SK-N-SH treated with all-trans-retinoic acid at 6 μM for 48 hours (cell line): ENCODE results near the gene RAB3B.

Experiments
- ATAC-seq: fragments of 200-7000 bp; cut with Tn5 transposase; 3 replicates; pipeline ENCODE4 v1.9.1; 2020; ENCODE audit warnings: mild to moderate bottlenecking, moderate library complexity
- ARNTL ChIP-seq: fragments of 450-650 bp; formaldehyde crosslinking; IDR thresholded peaks from 2 replicates; pipeline ENCODE4 v1.5.0; 2020; ENCODE audit warnings: low read depth, mild to moderate bottlenecking, moderate library complexity, borderline replicate concordance
- CSDC2 ChIP-seq: fragments of 250-450 bp; sonication (Bioruptor Pico); IDR thresholded peaks from 2 replicates; pipeline ENCODE4 v1.5.0; 2020; ENCODE audit warnings: mild to moderate bottlenecking, moderate library complexity
- GLIS3 ChIP-seq: fragments of 250-450 bp; sonication (Bioruptor Pico); IDR thresholded peaks from 2 replicates; pipeline ENCODE4 v1.5.0; 2020; ENCODE audit warnings: mild to moderate bottlenecking, moderate library complexity
- PPARA ChIP-seq: fragments of 250-450 bp; sonication (Bioruptor Pico); IDR thresholded peaks from 2 replicates; pipeline ENCODE4 v1.5.0; 2020; ENCODE audit warnings: mild to moderate bottlenecking, borderline replicate concordance
- SNAI2 ChIP-seq: fragments of 250-450 bp; sonication (Bioruptor Pico); IDR thresholded peaks from 2 replicates; pipeline ENCODE4 v1.5.0; 2020; ENCODE audit warnings: mild to moderate bottlenecking, moderate library complexity
- TCF4 ChIP-seq: fragments of 250-450 bp; sonication (Bioruptor Pico); IDR thresholded peaks from 2 replicates; pipeline ENCODE4 v1.8.0; 2021; ENCODE audit warnings: mild to moderate bottlenecking, moderate library complexity, borderline replicate concordance
- ZC3H10 ChIP-seq: fragments of 250-450 bp; sonication (Bioruptor Pico); IDR thresholded peaks from 2 replicates; pipeline ENCODE4 v1.5.1; 2021; ENCODE audit warnings: mild to moderate bottlenecking, moderate library complexity
- ZFP3 ChIP-seq: fragments of 250-450 bp; sonication (Bioruptor Pico); IDR thresholded peaks from 2 replicates; pipeline ENCODE4 v1.5.0; 2020; ENCODE audit warnings: mild to moderate bottlenecking, moderate library complexity
- ZNF565 ChIP-seq: fragments of 450-650 bp; formaldehyde crosslinking; conservative IDR thresholded peaks from 2 replicates; pipeline ENCODE4 v1.5.0; 2020; ENCODE audit warnings: low read depth, mild to moderate bottlenecking, moderate library complexity
- ZNF70 ChIP-seq: fragments of 450-650 bp; formaldehyde crosslinking; IDR thresholded peaks from 2 replicates; pipeline ENCODE4 v1.5.0; 2020; ENCODE audit warnings: mild to moderate bottlenecking, moderate library complexity
- ZNF8 ChIP-seq: fragments of 450-650 bp; formaldehyde crosslinking; IDR thresholded peaks from 2 replicates; pipeline ENCODE4 v1.5.0; 2020; ENCODE audit warnings: mild to moderate bottlenecking, moderate library complexity
- TF ChIP-seq, protein P1 (sequence below): fragments of 250-450 bp; sonication (Bioruptor Pico); IDR thresholded peaks from 2 replicates; pipeline ENCODE4 v1.8.0; 2020; ENCODE audit warnings: mild to moderate bottlenecking, moderate library complexity, borderline replicate concordance
- TF ChIP-seq, protein P2 (sequence below): fragments of 250-450 bp; sonication (Bioruptor Pico); IDR thresholded peaks from 2 replicates; pipeline ENCODE4 v1.5.0; 2020; ENCODE audit warnings: mild to moderate bottlenecking, moderate library complexity
- TF ChIP-seq, protein P3 (sequence below): fragments of 250-450 bp; sonication (Bioruptor Pico); IDR thresholded peaks from 2 replicates; pipeline ENCODE4 v1.5.1; 2021; ENCODE audit warnings: mild to moderate bottlenecking, moderate library complexity
- TF ChIP-seq, protein P4 (sequence below): fragments of 250-450 bp; sonication (Bioruptor Pico); IDR thresholded peaks from 2 replicates; pipeline ENCODE4 v1.5.1; 2020; ENCODE audit warnings: low read depth, mild to moderate bottlenecking, moderate library complexity
- TF ChIP-seq, protein P5 (sequence below): fragments of 250-450 bp; sonication (Bioruptor Pico); IDR thresholded peaks from 2 replicates; pipeline ENCODE4 v1.8.0; 2021; ENCODE audit warnings: low read depth, mild to moderate bottlenecking, moderate library complexity, borderline replicate concordance

Gene RAB3B

DNA sequence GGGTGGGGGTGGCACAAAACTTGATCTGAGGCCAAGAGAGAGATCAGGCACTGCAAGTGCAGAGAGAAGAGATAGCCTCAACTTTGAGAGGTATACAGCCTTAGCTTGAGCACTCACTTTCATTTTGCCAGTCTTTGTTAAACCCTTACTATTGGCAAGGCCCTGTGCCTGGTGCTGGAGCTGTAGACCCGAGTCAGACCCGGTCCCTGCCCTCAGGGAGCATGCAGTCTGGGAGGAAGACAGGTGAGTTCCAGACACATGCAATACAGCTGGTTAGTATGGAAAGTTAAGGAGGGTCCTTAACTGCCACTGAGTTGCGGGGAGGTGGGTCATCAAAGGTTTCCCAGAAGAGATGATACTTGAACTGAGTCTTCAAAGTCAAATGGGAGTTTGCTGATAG is 31.7 kb downstream of the RAB3B start (continued):
- TF ChIP-seq, protein P1, sequence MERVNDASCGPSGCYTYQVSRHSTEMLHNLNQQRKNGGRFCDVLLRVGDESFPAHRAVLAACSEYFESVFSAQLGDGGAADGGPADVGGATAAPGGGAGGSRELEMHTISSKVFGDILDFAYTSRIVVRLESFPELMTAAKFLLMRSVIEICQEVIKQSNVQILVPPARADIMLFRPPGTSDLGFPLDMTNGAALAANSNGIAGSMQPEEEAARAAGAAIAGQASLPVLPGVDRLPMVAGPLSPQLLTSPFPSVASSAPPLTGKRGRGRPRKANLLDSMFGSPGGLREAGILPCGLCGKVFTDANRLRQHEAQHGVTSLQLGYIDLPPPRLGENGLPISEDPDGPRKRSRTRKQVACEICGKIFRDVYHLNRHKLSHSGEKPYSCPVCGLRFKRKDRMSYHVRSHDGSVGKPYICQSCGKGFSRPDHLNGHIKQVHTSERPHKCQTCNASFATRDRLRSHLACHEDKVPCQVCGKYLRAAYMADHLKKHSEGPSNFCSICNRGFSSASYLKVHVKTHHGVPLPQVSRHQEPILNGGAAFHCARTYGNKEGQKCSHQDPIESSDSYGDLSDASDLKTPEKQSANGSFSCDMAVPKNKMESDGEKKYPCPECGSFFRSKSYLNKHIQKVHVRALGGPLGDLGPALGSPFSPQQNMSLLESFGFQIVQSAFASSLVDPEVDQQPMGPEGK (CRISPR knock-in tag), result no peak

DNA sequence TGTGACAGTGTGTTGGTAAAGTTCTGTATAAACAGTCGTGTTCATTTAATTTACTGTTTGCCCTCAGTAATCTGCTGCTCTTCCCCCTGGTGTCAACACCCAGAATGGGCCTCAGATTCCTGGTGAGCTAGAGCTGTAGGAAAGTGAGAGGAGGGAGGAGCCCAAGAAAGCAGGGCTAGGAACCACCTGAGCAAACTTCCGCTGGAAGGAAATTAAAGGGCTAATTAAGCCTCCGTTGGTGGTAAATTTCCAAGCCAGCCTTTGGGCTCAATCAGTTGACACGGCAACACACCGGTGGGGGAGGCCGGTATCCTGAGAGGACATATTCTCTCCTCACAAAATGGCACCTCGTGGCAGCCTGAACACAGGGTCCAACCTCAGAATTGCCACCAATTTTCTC is 32.9 kb downstream of the RAB3B start:
- ATAC-seq, result no peak
- TF ChIP-seq SNAI2 (no peak), GLIS3 (no peak), CSDC2 (CRISPR knock-in tag) (no peak)

DNA sequence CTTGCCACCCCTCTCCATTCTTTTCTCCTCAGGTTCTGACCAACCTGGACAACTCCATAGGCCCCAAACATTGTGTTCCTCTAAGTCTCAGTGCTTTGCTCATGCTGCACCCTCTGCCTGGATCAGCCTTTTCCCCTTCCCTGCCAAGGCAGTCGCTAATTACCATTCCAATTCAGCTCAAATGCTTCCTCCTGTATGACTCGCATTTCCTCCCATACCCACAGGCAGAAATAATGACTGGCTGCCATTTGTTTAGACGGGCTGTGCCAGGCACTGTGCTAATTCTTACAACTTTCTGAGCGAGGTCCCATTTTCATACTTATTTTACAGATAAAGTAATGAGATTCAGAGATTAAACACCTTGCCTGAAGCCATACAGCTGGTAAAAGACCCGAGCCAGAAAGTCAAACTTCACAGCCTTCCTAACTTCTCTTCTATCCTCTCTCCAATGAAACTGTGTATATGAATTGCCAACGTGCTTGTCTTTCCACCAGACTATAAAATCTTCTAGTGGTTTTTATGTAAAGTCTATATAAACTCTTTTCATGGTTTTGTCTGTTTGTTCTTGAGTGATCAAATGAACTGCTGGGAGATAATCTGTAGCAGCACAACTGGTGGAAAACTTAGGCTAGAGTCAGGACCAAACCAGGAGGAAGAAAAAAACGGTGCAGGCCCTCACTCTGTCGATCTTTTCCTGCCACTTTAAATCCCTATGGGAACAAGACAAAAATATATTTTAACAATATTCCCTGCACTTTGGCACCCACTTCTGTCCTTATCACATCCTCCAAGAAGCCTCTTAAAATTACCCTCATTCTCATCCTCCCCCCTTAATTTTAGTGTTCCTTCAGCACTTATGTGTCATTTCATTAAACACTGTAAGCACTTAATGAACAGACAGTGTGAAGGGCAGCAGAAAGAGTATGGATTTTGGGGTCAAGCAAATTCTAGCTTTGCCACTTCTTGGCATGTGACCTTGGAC is 33.7 kb downstream of the RAB3B start:
- ATAC-seq, result peak; percentile 61

More for the DNA sequence above, 33.7 kb downstream of the RAB3B start:
- no peak for TF ChIP-seq SNAI2
- TF ChIP-seq, protein P1 (CRISPR knock-in tag), result no peak
- TF ChIP-seq, protein P2, sequence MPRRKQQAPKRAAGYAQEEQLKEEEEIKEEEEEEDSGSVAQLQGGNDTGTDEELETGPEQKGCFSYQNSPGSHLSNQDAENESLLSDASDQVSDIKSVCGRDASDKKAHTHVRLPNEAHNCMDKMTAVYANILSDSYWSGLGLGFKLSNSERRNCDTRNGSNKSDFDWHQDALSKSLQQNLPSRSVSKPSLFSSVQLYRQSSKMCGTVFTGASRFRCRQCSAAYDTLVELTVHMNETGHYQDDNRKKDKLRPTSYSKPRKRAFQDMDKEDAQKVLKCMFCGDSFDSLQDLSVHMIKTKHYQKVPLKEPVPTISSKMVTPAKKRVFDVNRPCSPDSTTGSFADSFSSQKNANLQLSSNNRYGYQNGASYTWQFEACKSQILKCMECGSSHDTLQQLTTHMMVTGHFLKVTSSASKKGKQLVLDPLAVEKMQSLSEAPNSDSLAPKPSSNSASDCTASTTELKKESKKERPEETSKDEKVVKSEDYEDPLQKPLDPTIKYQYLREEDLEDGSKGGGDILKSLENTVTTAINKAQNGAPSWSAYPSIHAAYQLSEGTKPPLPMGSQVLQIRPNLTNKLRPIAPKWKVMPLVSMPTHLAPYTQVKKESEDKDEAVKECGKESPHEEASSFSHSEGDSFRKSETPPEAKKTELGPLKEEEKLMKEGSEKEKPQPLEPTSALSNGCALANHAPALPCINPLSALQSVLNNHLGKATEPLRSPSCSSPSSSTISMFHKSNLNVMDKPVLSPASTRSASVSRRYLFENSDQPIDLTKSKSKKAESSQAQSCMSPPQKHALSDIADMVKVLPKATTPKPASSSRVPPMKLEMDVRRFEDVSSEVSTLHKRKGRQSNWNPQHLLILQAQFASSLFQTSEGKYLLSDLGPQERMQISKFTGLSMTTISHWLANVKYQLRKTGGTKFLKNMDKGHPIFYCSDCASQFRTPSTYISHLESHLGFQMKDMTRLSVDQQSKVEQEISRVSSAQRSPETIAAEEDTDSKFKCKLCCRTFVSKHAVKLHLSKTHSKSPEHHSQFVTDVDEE (CRISPR knock-in tag), result no peak
- TF ChIP-seq GLIS3, result no peak
- TF ChIP-seq ZC3H10 (CRISPR knock-in tag), result no peak
- TF ChIP-seq, protein P3, sequence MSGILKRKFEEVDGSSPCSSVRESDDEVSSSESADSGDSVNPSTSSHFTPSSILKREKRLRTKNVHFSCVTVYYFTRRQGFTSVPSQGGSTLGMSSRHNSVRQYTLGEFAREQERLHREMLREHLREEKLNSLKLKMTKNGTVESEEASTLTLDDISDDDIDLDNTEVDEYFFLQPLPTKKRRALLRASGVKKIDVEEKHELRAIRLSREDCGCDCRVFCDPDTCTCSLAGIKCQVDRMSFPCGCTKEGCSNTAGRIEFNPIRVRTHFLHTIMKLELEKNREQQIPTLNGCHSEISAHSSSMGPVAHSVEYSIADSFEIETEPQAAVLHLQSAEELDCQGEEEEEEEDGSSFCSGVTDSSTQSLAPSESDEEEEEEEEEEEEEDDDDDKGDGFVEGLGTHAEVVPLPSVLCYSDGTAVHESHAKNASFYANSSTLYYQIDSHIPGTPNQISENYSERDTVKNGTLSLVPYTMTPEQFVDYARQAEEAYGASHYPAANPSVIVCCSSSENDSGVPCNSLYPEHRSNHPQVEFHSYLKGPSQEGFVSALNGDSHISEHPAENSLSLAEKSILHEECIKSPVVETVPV (CRISPR knock-in tag), result no peak
- no peak for TF ChIP-seq ZNF70 (CRISPR knock-in tag)
- TF ChIP-seq, protein P4, sequence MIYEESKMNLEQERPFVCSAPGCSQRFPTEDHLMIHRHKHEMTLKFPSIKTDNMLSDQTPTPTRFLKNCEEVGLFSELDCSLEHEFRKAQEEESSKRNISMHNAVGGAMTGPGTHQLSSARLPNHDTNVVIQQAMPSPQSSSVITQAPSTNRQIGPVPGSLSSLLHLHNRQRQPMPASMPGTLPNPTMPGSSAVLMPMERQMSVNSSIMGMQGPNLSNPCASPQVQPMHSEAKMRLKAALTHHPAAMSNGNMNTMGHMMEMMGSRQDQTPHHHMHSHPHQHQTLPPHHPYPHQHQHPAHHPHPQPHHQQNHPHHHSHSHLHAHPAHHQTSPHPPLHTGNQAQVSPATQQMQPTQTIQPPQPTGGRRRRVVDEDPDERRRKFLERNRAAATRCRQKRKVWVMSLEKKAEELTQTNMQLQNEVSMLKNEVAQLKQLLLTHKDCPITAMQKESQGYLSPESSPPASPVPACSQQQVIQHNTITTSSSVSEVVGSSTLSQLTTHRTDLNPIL (CRISPR knock-in tag), result no peak
- TF ChIP-seq, protein P5, sequence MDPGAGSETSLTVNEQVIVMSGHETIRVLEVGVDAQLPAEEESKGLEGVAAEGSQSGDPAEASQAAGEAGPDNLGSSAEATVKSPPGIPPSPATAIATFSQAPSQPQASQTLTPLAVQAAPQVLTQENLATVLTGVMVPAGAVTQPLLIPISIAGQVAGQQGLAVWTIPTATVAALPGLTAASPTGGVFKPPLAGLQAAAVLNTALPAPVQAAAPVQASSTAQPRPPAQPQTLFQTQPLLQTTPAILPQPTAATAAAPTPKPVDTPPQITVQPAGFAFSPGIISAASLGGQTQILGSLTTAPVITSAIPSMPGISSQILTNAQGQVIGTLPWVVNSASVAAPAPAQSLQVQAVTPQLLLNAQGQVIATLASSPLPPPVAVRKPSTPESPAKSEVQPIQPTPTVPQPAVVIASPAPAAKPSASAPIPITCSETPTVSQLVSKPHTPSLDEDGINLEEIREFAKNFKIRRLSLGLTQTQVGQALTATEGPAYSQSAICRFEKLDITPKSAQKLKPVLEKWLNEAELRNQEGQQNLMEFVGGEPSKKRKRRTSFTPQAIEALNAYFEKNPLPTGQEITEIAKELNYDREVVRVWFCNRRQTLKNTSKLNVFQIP (CRISPR knock-in tag), result no peak
- TF ChIP-seq ARNTL (CRISPR knock-in tag), result no peak
- no peak for TF ChIP-seq PPARA
- no peak for TF ChIP-seq ZFP3 (CRISPR knock-in tag)
- TF ChIP-seq ZNF565 (CRISPR knock-in tag), result no peak
- no peak for TF ChIP-seq ZNF8 (CRISPR knock-in tag)
- no peak for TF ChIP-seq TCF4 (CRISPR knock-in tag)
